HepG2 (cell line): ENCODE data around the gene OR1M1. TPM values are rescaled to one million over a fixed set of nuclear protein-coding genes. Genes with fewer than 3 reads are reported as not detected.

Source experiments
- ATAC-seq: fragments of 200-7000 bp; cut with Tn5 transposase; 3 replicates; pipeline ENCODE4 v1.9.1; 2020; ENCODE audit warnings: mild to moderate bottlenecking, moderate library complexity
- BruUV-seq: library from RNA; stranded (reverse); fragments of 400-500 nt; replicated peaks from 2 replicates; lab custom pipeline; 2021; lab: Mats Ljungman, UMichigan
- CTCF ChIA-PET: fragments of 300-600 bp; formaldehyde crosslinking; extraction: SDS; loops from one replicate; lab custom pipeline; 2021; ENCODE audit warnings: low total read pairs, inconsistent platforms, low intra/inter-chr PET ratio; lab: Yijun Ruan, JAX
- POLR2A ChIA-PET: fragments of 350-600 bp; sonication (Branson Sonifier 250); formaldehyde crosslinking; loops from one replicate; lab custom pipeline; 2020; ENCODE audit warnings: antibody characterized with exemption, inconsistent platforms; lab: Yijun Ruan, JAX
- DNase-seq: peaks from one replicate; pipeline ENCODE4 v3.0.0-alpha.2; 2015; ENCODE audit warnings: low spot score
- FAIRE-seq: peaks from 3 replicates; lab custom pipeline; 2011; peaks lifted over from hg19 to GRCh38; lab: Jason Lieb, UNC
- H2AFZ ChIP-seq: one replicate; pipeline ENCODE4 v1.6.1; 2011; ENCODE audit warnings: low read length, inconsistent platforms
- H3K27ac ChIP-seq: fragments of 300-600 bp; 3 replicates; pipeline ENCODE4 v1.8.0; 2011; ENCODE audit warnings: mixed run types, mild to moderate bottlenecking, mixed read lengths, low read length, inconsistent platforms; ENCODE audit not compliant: insufficient read depth; ENCODE audit errors: extremely low read length
- H3K27me3 ChIP-seq, 2 experiments: fragments of 200-600 bp in 1 of 2; 2 replicates in 1 of 2; 3 replicates in 1 of 2; pipeline versions ENCODE4 v1.6.0 to v1.8.0; 2011; ENCODE audit warnings: low read length in 2 of 2, mild to moderate bottlenecking in 2 of 2, moderate library complexity in 2 of 2, inconsistent platforms in 1 of 2; ENCODE audit not compliant: insufficient read depth in 2 of 2, control insufficient read depth in 1 of 2
- H3K36me3 ChIP-seq, 2 experiments: fragments of 200-600 bp in 1 of 2; replicated peaks in 1 of 2; 2 replicates in 1 of 2; 3 replicates in 1 of 2; pipeline versions ENCODE4 v1.5.1 to v1.8.0; 2011; ENCODE audit warnings: low read length in 2 of 2, inconsistent platforms in 1 of 2; ENCODE audit not compliant: insufficient read depth in 2 of 2, control insufficient read depth in 1 of 2
- H3K4me1 ChIP-seq: 2 replicates; pipeline ENCODE4 v1.5.1; 2012; ENCODE audit warnings: low read length, inconsistent platforms; ENCODE audit not compliant: insufficient read depth
- H3K4me2 ChIP-seq: 2 replicates; pipeline ENCODE4 v1.6.0; 2011; ENCODE audit warnings: low read depth, low read length, inconsistent platforms
- H3K4me3 ChIP-seq, 3 experiments: fragments of 200-600 bp in 1 of 3; sonication (generic), shearing (Covaris generic) in 1 of 3; replicated peaks in 1 of 3; 2 replicates each; pipeline ENCODE4 v1.5.1; 2011 to 2016; ENCODE audit warnings: low read length in 3 of 3, inconsistent platforms in 2 of 3, low read depth in 2 of 3, mild to moderate bottlenecking in 2 of 3, control low read depth in 1 of 3, mixed read lengths in 1 of 3; ENCODE audit not compliant: insufficient read depth in 1 of 3
- H3K79me2 ChIP-seq: one replicate; pipeline ENCODE4 v1.6.1; 2011; ENCODE audit warnings: low read length, inconsistent platforms; ENCODE audit not compliant: insufficient read depth
- H3K9ac ChIP-seq: 2 replicates; pipeline ENCODE4 v1.6.0; 2011; ENCODE audit warnings: mild to moderate bottlenecking, low read depth, low read length, inconsistent platforms; ENCODE audit not compliant: insufficient read depth
- H3K9me3 ChIP-seq: 2 replicates; pipeline ENCODE4 v1.5.1; 2012; ENCODE audit warnings: mild to moderate bottlenecking, low read length
- H4K20me1 ChIP-seq: 2 replicates; pipeline ENCODE4 v1.6.0; 2011; ENCODE audit warnings: inconsistent platforms, mild to moderate bottlenecking, low read length, moderate library complexity; ENCODE audit not compliant: insufficient read depth
- EHMT2 ChIP-seq: fragments of 200-600 bp; sonication (generic); IDR thresholded peaks from 2 replicates; pipeline ENCODE4 v1.7.0; 2017; ENCODE audit warnings: antibody characterized with exemption, low read depth, low read length, borderline replicate concordance
- FOSL2 ChIP-seq: sonication (generic); formaldehyde crosslinking; IDR thresholded peaks from 2 replicates; pipeline ENCODE4 v1.4.0; 2020; ENCODE audit warnings: missing genetic modification reagents
- FOXC1 ChIP-seq: sonication (generic); formaldehyde crosslinking; IDR thresholded peaks from 2 replicates; pipeline ENCODE4 v1.8.0; 2022; ENCODE audit warnings: mild to moderate bottlenecking, missing genetic modification reagents, borderline replicate concordance
- FOXM1 ChIP-seq: sonication (generic); formaldehyde crosslinking; IDR thresholded peaks from 2 replicates; pipeline ENCODE4 v1.5.0; 2020; ENCODE audit warnings: missing genetic modification reagents
- HDAC1 ChIP-seq: sonication (generic); formaldehyde crosslinking; IDR thresholded peaks from 2 replicates; pipeline ENCODE4 v1.5.1; 2020; ENCODE audit warnings: mild to moderate bottlenecking, missing genetic modification reagents
- NFE2L2 ChIP-seq: fragments of 150-350 bp; IDR thresholded peaks from 2 replicates; pipeline ENCODE4 v1.6.1; 2014; ENCODE audit warnings: low read length
- NFIC ChIP-seq: IDR thresholded peaks from 2 replicates; pipeline ENCODE4 v1.6.1; 2012; ENCODE audit warnings: mild to moderate bottlenecking, low read length, inconsistent platforms
- SCMH1 ChIP-seq: sonication (generic); formaldehyde crosslinking; IDR thresholded peaks from 2 replicates; pipeline ENCODE4 v1.9.0; 2021; ENCODE audit warnings: missing genetic modification reagents, mild to moderate bottlenecking, borderline replicate concordance
- TMF1 ChIP-seq: sonication (generic); formaldehyde crosslinking; IDR thresholded peaks from 2 replicates; pipeline ENCODE4 v1.8.1; 2022; ENCODE audit warnings: low read depth, missing genetic modification reagents
- ZBTB4 ChIP-seq: sonication (generic); formaldehyde crosslinking; IDR thresholded peaks from 2 replicates; pipeline ENCODE4 v1.4.0; 2020; ENCODE audit warnings: missing genetic modification reagents, mild to moderate bottlenecking, borderline replicate concordance
- ZBTB7B ChIP-seq: sonication (generic); formaldehyde crosslinking; IDR thresholded peaks from 2 replicates; pipeline ENCODE4 v1.4.0; 2020; ENCODE audit warnings: missing genetic modification reagents
- ZNF383 ChIP-seq: sonication (generic); formaldehyde crosslinking; IDR thresholded peaks from 2 replicates; pipeline ENCODE4 v1.4.0; 2020; ENCODE audit warnings: missing genetic modification reagents, mild to moderate bottlenecking, borderline replicate concordance
- ZNF460 ChIP-seq: sonication (generic); formaldehyde crosslinking; IDR thresholded peaks from 2 replicates; pipeline ENCODE4 v1.5.1; 2020; ENCODE audit warnings: missing genetic modification reagents, mild to moderate bottlenecking, borderline replicate concordance
- ZNF672 ChIP-seq: sonication (generic); formaldehyde crosslinking; IDR thresholded peaks from 2 replicates; pipeline ENCODE4 v1.8.1; 2022; ENCODE audit warnings: missing genetic modification reagents
- ZNF800 ChIP-seq: sonication (generic); formaldehyde crosslinking; IDR thresholded peaks from 2 replicates; pipeline ENCODE4 v1.4.0; 2020; ENCODE audit warnings: missing genetic modification reagents
- WGBS: methylation state at CpG from one replicate; pipeline ENCODE4 v1.1.6; 2017; ENCODE audit warnings: low lambda C conversion rate; 5-methylcytosine and 5-hydroxymethylcytosine counted together
- in situ Hi-C: cut with HindIII; loops from 2 replicates; pipeline ENCODE4 v1.10.0; 2017; ENCODE audit warnings: low pct_unique_long_range_greater_than_20kb; ENCODE audit not compliant: extremely low pct_ligation_motif_present
- intact Hi-C: fragments of 100-400 bp; cut with micrococcal nuclease; formaldehyde crosslinking; loops from one replicate; pipeline ENCODE4 v1.10.0; 2022; ENCODE audit not compliant: unreplicated experiment
- polyA plus RNA-seq, 8 experiments: library from polyadenylated mRNA; depleted of rRNA in 3 of 8; stranded (reverse) in 7 of 8; unstranded in 1 of 8; fragments of >200 nt; fragmentation: Illumina TruSeq in 4 of 8; extraction: Trizol in 4 of 8; gene quantifications; 2 replicates each; pipeline versions ENCODE4 v1.2.1 to v1.2.3, GENCODE V29; 2011 to 2016; ENCODE audit warnings: low read depth in 4 of 8, missing spikeins in 1 of 8, mixed read lengths in 1 of 8; ENCODE audit not compliant: insufficient read depth in 1 of 8
- total RNA-seq, 5 experiments: library from RNA; depleted of rRNA; stranded (reverse); fragments of >200 nt; fragmentation: Illumina TruSeq; extraction: Trizol; gene quantifications; 2 replicates each; pipeline ENCODE4 v1.2.3, GENCODE V29; 2016; ENCODE audit warnings: low read depth in 1 of 5
- TF ChIP-seq, protein P1 (sequence below): sonication (generic); formaldehyde crosslinking; IDR thresholded peaks from 2 replicates; pipeline ENCODE4 v1.5.1; 2020; ENCODE audit warnings: missing genetic modification reagents, mild to moderate bottlenecking, borderline replicate concordance
- TF ChIP-seq, protein P2 (sequence below): sonication (generic); formaldehyde crosslinking; IDR thresholded peaks from 2 replicates; pipeline ENCODE4 v1.4.0; 2020; ENCODE audit warnings: low read depth, mild to moderate bottlenecking, missing genetic modification reagents

The OR1M1 gene
- total and polyA plus RNA-seq, 2 of the 13 experiments (the other 11 are each of a cell fraction or from before 2014, with no cell fraction given): not detected

GRCh38 chr19:9057505-9058258, 29.2 kb upstream of the OR1M1 start:
- no peaks in the 10 kb centered on the region for H3K4me1 ChIP-seq
- POLR2A ChIA-PET: no interaction called here
- TF ChIP-seq EHMT2 (no peak), FOXC1 (CRISPR knock-in tag) (no peak), ZNF672 (CRISPR knock-in tag) (no peak), ZNF383 (CRISPR knock-in tag) (no peak), ZBTB7B (no peak), ZNF800 (CRISPR knock-in tag) (no peak), FOXM1 (CRISPR knock-in tag) (no peak), NFE2L2 (no peak), FOSL2 (CRISPR knock-in tag) (no peak), TMF1 (no peak), ZNF460 (CRISPR knock-in tag) (no peak), HDAC1 (CRISPR knock-in tag) (no peak), ZBTB4 (CRISPR knock-in tag) (no peak), SCMH1 (CRISPR knock-in tag) (no peak), NFIC (no peak)
- TF ChIP-seq, protein P1, sequence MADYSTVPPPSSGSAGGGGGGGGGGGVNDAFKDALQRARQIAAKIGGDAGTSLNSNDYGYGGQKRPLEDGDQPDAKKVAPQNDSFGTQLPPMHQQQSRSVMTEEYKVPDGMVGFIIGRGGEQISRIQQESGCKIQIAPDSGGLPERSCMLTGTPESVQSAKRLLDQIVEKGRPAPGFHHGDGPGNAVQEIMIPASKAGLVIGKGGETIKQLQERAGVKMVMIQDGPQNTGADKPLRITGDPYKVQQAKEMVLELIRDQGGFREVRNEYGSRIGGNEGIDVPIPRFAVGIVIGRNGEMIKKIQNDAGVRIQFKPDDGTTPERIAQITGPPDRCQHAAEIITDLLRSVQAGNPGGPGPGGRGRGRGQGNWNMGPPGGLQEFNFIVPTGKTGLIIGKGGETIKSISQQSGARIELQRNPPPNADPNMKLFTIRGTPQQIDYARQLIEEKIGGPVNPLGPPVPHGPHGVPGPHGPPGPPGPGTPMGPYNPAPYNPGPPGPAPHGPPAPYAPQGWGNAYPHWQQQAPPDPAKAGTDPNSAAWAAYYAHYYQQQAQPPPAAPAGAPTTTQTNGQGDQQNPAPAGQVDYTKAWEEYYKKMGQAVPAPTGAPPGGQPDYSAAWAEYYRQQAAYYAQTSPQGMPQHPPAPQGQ (CRISPR knock-in tag): no peak
- TF ChIP-seq, protein P2, sequence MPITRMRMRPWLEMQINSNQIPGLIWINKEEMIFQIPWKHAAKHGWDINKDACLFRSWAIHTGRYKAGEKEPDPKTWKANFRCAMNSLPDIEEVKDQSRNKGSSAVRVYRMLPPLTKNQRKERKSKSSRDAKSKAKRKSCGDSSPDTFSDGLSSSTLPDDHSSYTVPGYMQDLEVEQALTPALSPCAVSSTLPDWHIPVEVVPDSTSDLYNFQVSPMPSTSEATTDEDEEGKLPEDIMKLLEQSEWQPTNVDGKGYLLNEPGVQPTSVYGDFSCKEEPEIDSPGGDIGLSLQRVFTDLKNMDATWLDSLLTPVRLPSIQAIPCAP (CRISPR knock-in tag): no peak

More at GRCh38 chr19:9057505-9058258, 29.2 kb upstream of the OR1M1 start:
- no peak for DNase-seq
- Histone ChIP-seq H3K9ac (no peak overlapping the region), H3K27ac (no peak overlapping the region), H3K4me3 (no peak overlapping the region), H3K79me2 (no peaks in the 10 kb centered on the region), H3K36me3 (no peaks in the 10 kb centered on the region), H3K27me3 (no peaks in the 10 kb centered on the region), H4K20me1 (no peaks in the 10 kb centered on the region), H3K9me3 (no peaks in the 10 kb centered on the region), H2AFZ (no peak overlapping the region), H3K4me2 (no peak overlapping the region)
- BruUV-seq: no TSS peak
- in situ Hi-C loops (no loop called here), intact Hi-C loops (no loop called here)
- no peak for FAIRE-seq
- CTCF ChIA-PET: no interaction called here
- WGBS: 35% methylated on average over 3 of the region's 4 CpGs
- ATAC-seq: no peak
